GM19463 (cell line): Measurements from ENCODE around the gene CR1.
"Not testable (repeated sequence)": the region's sequence is repeated elsewhere in the genome, so short reads cannot be mapped to it uniquely, and the experiment has no call there.

Experiments used
- ATAC-seq: cut with Tn5 transposase; IDR thresholded peaks from one replicate; pipeline ENCODE4 v1.9.1; 2021; ENCODE audit warnings: mild to moderate bottlenecking, moderate library complexity; ENCODE audit not compliant: unreplicated experiment

Gene CR1

DNA sequence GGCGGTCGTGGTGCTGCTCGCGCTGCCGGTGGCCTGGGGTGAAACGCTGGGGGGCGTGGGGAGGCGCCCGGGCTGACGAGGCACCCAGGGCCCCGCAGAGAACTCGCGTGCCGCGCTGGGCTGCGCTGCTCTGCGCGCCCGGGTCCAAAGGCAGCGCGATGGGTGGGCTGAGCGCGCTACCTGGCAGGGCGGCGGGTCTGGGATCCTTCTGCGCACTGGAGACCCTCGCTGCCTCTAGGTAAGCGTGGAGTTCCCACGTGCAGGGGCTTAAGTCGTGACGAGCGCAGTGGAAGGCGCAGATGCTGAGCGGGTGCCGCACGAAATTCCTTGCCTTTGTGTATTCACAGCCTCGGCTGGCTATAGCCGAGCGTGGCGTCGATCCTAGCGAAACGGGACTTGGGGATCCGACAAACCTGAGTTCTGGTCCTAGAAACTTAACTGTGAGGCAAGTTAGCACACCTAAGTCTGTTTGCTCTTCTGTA is 173.6 kb downstream of the CR1 start:
- no peak for ATAC-seq

DNA sequence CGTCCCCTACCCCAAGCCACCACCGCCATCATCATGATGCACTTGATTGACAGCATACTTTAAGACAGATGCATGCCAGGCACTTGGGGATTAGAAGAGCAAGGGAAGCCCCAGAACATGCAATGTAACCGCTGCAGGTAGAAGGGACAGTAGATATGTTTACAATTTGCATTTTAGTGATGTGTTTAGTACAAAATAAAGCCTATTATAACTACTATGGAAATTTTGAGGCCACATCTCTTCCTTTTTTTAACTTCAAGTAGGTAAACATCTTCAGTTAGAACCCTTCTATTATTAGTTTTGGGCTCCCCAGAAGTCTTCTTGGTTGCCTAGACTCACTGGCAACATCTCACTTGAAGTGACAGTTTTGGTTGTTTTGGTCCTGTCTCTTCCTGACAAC is 174.2 kb downstream of the CR1 start:
- peak; percentile 63 for ATAC-seq

DNA sequence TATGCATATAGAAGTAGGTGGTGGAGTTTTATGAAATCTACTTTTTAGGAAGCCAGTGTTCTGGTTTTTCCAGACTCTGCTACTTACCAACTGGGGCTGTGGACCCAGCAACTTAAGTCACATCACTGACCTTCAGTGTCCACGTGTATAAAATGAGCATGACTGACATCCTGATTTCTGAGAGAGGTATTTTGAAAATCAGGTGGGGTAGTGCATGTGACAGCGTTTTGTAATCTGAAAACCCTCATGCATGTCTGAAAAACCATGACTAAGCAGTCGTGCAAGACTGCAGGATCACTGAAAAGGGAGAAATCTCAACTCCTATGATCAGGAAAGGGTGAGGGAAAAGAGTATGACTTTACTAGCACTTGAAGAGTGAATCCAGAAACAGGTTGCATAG is 175.0 kb downstream of the CR1 start:
- ATAC-seq: no peak

DNA sequence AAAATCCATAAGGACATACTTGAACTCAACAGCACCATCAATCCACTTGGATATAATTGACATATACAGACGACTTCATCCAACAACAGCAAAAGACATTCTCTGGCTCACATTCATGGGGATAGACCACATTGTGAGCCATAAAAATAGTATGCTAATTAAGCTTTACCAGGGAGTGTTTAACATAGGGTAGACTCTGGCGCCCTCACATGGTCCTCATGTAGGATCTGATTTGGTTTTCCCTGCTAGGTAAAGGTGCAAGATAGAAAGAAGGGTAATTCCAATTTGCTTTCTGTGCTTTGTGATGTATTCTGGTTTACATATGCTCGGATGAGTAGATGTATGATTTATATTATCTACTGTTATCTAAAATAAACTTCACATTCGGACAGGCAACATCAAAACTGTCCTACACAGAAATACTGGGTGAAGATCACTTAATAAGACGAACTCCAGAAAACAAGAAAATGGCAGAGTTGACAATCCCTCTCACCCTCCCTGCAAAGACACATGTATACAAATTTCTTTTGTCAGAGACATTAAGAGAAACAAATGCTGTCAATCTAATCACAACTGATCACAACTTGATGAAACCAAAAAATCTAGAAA is 176.7 kb downstream of the CR1 start:
- no peak for ATAC-seq

DNA sequence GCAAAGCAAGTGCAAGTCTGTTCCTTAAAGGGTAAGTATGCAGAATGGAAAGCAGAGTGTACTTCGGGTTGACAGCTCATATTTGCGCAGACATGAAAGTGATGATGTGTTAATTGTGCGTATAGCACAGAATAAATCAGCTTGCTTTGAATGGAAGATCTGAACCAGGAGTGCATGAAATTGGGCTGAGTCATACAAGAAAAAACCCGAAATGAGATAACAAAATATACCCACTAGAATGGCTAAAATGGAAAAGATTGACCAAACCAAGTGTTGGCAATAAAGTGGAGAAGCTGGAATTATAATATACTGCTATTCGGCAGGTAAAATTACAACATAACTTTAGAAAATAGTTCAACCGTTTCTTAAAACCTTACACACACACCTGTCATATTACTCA is 177.4 kb downstream of the CR1 start:
- ATAC-seq: no peak

DNA sequence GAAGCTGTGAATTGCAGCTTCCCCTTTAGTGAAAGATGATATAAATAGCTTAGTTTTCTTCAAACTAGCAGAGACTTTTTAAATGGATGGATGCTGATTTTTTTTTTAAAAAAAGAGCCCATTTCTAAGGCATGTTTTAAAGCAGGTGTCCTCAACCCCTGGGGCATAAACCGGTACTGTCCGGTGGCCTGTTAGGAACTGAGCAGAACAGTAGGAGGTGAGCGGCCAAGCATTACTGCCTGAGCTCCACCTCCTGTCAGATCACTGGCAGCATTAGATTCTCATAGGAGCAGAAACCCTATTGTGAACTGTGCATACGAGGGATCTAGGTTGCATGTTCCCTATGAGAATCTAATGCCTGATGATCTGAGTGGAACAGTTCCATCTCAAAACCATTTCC is 180.2 kb downstream of the CR1 start:
- ATAC-seq: no peak

DNA sequence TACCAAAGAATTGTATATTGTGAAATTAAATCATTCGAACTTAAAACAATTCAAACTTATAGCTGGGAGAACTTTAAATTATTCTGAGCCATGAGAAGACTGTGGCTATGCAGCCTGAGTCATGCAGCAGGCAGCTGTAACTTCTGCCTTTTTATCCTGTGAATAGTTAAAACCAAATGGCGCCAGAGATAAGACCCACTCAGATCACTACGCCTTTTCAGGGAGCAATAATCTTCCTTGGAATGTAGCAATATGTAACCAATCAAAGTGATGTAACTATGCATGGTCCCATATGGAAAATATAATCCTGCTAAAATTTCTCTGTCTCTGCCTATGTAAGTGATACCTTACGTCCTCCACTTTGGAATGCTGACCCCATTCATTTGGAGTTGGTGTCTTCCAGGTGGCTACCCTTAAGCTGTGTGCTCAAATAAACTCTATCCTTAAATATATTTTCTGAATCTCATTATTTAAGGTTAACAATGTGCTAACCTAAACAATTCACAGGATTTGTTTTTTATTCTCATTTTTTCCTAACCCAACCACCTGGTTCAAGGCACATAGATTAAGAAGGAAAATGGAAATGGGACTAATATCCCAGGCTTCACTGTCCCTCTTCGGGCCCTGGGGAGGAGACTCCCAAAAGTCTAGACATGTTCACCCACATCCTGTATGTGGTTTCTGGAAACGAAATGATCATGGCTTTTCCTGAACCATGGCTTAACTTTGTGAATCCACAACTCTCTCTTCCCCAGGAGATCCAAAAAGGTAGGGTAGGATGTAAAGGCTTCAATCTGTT is 184.8 kb downstream of the CR1 start:
- ATAC-seq: not testable (repeated sequence)

DNA sequence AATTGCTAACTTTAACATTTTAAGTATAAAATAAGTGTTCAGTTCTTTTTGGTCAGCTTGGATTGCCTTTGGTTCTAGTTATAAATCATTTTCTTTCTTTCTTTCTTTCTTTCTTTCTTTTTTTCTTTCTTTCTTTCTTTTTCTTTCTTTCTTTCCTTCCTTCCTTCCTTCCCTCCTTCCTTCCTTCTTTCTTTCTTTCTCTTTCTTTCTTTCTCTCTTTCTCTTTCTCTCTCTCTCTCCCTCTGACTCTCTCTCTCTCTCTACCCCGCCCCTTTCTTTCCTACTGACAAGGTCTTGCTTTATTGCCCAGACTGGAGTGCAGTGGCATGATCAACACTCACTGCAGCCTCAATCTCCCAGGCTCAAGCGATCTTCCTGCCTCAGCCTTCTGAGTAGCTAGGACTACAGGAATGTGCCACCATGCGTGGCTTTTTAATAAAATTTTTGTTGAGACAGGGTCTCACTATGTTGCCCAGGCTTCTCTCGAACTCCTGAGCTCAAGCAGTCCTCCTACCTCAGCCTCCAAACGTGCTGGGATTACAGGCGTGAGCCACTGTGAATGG is 187.0 kb downstream of the CR1 start:
- not testable (repeated sequence) for ATAC-seq

DNA sequence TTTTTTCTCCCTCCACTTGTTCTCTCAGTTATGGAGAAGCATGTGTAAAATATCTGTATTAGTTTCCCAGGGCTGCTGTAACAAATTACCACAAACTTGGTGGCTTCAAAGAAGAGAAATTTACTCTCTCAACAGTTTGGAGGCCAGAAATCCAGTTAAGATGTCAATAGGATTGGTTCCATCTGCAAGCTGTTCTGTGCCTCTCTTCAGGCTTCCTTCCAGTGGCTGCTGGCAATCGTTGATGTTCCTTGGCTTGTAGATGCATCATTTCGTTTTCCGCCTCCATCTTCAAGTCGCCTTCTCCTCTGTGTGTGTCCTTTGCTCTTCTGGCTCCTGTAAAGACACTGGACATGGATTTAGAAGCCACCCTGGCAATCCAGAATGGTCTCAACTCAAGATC is 194.6 kb downstream of the CR1 start:
- not testable (repeated sequence) for ATAC-seq

DNA sequence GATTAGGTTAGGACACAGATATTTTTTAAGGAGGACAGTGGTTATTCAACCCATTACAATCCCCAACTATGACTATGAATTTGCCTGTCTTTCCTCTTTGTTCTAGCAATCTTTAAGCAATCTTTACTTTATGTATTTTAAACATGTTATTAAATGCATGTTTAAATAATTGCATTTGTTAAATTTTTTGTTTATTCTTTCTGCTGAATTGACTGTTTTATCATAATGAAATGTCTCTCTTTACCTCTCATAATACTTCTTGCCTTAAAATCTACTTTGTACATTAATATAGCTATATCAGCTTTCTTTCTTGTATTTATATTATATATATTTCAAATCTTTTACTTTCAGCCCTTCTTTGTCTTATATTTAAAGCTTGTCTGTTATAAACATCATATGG is 195.1 kb downstream of the CR1 start:
- ATAC-seq: no peak
